Measurements from ENCODE around the gene MT1H.
A peak's percentile ranks its signal among the peaks of the same experiment; 100 is the strongest.
"Not testable (repeated sequence)": the region's sequence is repeated elsewhere in the genome, so short reads cannot be mapped to it uniquely, and the experiment has no call there.

MT1H gene

GRCh38 chr16:56665286-56666261, 4.0 kb upstream of the MT1H start:
- DNase-seq (ENCODE audit: low read depth in 2 of 2), result not testable (repeated sequence)

GRCh38 chr16:56667581-56668571, 1.7 kb upstream of the MT1H start, which contains the start of gene MT1G:
MT1G (minus strand) TSS chr16:56668065; CDS start chr16:56667993, 72 bp downstream.
- DNase-seq (ENCODE audit: low read depth in 2 of 2), result no peak

- DNase-seq (ENCODE audit: low read depth in 2 of 2), result no peak
These were observed 416 bp downstream of the MT1H start for GRCh38 chr16:56669840-56670619.

- DNase-seq (ENCODE audit: low read depth in 2 of 2), result no peak
These were observed 963 bp downstream of the MT1H start for GRCh38 chr16:56670620-56670934.

- DNase-seq (ENCODE audit: low read depth in 2 of 2), result not testable (repeated sequence)
These were observed 2.1 kb downstream of the MT1H start for GRCh38 chr16:56671691-56672090.

- not testable (repeated sequence) for DNase-seq (ENCODE audit: low read depth in 2 of 2)
These were observed 2.6 kb downstream of the MT1H start for GRCh38 chr16:56672171-56672570.

GRCh38 chr16:56672761-56673536, 3.3 kb downstream of the MT1H start:
- DNase-seq (ENCODE audit: low read depth in 2 of 2), result no peak

- no peak for DNase-seq (ENCODE audit: low read depth in 2 of 2)
These were observed 4.3 kb downstream of the MT1H start for GRCh38 chr16:56673921-56674320.

GRCh38 chr16:56674570-56674969, 5.0 kb downstream of the MT1H start:
- DNase-seq (ENCODE audit: low read depth in 2 of 2), result not testable (repeated sequence)

GRCh38 chr16:56675685-56676210, 6.1 kb downstream of the MT1H start:
- DNase-seq (ENCODE audit: low read depth in 2 of 2), result peak in 1 of 2 experiments; percentile 29

GRCh38 chr16:56677474-56677873, 7.9 kb downstream of the MT1H start:
- no peak for DNase-seq (ENCODE audit: low read depth in 2 of 2)

GRCh38 chr16:56679078-56679730, 9.6 kb downstream of the MT1H start:
- DNase-seq (ENCODE audit: low read depth in 2 of 2), result no peak

GRCh38 chr16:56679818-56680217, 10.2 kb downstream of the MT1H start:
- DNase-seq (ENCODE audit: low read depth in 2 of 2), result no peak

- DNase-seq (ENCODE audit: low read depth in 2 of 2), result peak; percentile 85 to 87
These were observed 12.5 kb downstream of the MT1H start, which contains the start of gene MT1X for GRCh38 chr16:56681939-56682702. MT1X (plus strand) TSS chr16:56682470; CDS start chr16:56682541, 71 bp downstream.

GRCh38 chr16:56682703-56683397, 13.2 kb downstream of the MT1H start:
- no peak for DNase-seq (ENCODE audit: low read depth in 2 of 2)

GRCh38 chr16:56683424-56684172, 14.0 kb downstream of the MT1H start:
- no peak for DNase-seq (ENCODE audit: low read depth in 2 of 2)

GRCh38 chr16:56684256-56684925, 14.8 kb downstream of the MT1H start:
- DNase-seq (ENCODE audit: low read depth in 2 of 2), result no peak
